ENCODE results near the gene RPS2. TPM values are rescaled to one million over a fixed set of nuclear protein-coding genes. Genes with fewer than 3 reads are reported as not detected.
A peak's percentile ranks its signal among the peaks of the same experiment; 100 is the strongest.
"Not testable (repeated sequence)": the region's sequence is repeated elsewhere in the genome, so short reads cannot be mapped to it uniquely, and the experiment has no call there.

RPS2 gene
- total RNA-seq, 1 experiment from 2014 or later = 2,920 TPM

- not testable (repeated sequence) for DNase-seq (ENCODE audit: low spot score)
Measured at GRCh38 chr16:1962161-1963153, 2.2 kb downstream of the RPS2 start.

DNA sequence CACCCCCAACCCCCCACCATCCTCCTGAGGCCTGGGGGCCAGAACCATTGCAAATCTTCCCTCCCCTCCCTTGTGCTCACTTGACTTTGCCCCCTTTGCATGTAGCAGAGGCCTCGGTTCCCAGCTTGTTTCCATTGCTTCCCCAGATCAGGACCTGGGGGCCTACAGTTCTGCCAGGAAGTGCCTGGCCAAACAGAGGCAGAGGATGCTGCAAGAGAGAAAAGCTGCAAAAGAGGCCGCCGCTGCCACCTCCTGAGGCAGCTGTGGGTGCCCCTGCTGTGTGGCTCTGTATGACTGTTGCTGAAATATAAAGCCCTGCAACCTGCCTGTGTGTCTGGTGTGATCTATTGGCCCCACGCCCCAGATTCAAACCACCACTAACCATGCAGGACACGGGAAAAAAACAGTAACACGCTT lies 3.0 kb downstream of the RPS2 start:
- no peak for DNase-seq (ENCODE audit: low spot score)

DNA sequence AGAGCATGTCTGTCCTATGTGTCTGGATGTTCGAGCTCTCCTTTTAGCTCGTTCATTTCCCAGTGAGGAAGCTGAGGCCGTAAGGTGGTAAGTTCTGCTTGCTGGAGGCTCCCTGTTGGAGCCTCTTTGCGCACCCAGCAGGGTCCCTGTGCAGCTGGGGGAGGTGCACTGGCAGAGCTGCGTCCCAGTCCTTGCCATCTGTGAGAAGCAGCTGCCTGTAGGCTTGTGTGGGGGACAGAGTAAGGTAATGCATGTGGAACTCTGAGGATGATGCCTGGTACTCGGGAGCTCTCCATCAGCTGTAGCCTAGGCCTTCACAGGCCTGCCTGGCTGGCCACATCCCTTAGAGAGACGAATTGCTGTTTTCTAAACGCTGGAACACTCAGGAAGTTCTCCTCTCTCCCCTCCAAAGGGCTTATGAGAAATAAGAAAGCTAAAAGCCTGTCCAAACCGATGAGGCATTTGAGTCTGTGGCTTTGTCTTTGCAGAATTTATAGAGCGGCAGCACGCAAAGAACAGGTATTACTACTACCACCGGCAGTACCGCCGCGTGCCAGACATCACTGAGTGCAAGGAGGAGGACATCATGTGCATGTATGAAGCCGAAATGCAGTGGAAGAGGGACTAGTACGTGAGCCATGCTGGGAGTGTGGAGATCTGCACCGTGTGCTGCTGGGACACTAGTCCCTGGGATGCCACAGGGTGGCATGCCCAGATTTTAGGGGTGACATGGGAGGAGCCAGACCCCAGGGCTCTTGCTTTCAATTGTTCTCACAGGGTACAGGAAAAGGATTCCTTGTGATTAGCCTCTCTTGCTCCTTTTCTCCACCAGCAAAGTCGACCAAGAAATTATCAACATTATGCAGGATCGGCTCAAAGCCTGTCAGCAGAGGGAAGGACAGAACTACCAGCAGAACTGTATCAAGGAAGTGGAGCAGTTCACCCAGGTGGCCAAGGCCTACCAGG lies 3.7 kb downstream of the RPS2 start:
- peak; percentile 45 for DNase-seq (ENCODE audit: low spot score)

- DNase-seq (ENCODE audit: low spot score) = peak; percentile 80
Measured at GRCh38 chr16:1959269-1960039, 5.2 kb downstream of the RPS2 start, which contains the start of gene NDUFB10. Gene NDUFB10 (plus strand): TSS chr16:1959538. CDS start chr16:1959625, 87 bp downstream.

DNA sequence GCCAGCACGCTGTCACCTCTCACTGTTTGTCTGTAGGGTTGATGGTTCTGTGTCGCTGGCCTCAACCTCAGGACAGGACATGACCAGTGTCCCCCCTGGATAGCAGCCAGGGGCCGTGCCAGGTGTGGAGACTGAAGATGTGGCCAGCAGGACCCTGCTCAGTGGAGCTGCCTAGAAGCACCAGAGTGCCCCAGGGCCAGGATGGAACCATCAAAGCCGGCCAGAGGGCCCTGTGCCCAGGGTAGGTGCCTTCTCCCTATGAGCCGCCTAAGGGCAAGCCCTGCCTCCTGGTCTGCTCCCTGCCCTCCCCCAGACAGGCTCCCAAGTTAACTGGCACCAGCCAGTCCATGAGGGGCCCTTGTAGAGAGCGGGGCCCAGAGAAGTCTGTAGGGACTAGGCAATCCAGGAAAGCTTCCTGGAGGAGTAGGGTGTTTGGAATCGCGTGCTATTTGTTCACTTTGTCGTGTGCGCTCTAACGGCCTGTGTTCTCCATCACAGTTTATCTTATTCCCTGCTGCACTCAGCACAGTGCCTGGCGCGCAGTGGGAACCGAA lies 5.8 kb downstream of the RPS2 start:
- no peak for DNase-seq (ENCODE audit: low spot score)

GRCh38 chr16:1958143-1958491 lies 6.5 kb downstream of the RPS2 start:
- DNase-seq (ENCODE audit: low spot score) = not testable (repeated sequence)

DNA sequence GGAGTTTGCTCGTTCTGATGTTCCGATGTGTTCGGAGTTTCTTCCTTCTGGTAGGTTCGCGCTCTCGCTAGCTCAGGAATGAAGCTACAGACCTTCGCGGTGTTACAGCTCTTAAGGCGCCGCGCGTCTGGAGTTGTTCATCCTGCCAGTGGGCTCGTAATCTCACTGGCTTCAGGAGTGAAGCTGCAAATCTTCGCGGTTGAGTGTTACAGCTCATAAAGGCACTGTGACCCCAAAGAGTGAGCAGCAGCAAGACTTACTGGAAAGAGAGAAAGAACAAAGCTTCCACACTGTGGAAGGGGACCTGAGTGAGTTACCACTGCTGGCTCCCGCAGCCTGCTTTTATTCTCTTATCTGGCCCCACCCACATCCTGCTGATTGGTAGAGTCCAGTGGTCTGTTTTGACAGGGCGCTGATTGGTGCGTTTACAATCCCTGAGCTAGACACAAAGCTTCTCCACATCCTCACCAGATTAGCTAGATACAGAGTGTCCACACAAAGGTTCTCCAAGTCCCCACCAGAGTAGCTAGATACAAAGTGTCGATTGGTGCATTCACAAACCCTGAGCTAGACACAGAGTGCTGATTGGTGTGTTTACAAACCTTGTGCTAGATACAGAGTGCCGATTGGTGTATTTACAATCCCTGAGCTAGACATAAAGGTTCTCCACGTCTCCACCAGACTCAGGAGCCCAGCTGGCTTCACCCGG lies 7.0 kb downstream of the RPS2 start:
- not testable (repeated sequence) for DNase-seq (ENCODE audit: low spot score)

GRCh38 chr16:1953734-1954133 lies 10.9 kb downstream of the RPS2 start:
- no peak for DNase-seq (ENCODE audit: low spot score)

- no peak for DNase-seq (ENCODE audit: low spot score)
Measured at GRCh38 chr16:1950559-1950958, 14.1 kb downstream of the RPS2 start.

DNA sequence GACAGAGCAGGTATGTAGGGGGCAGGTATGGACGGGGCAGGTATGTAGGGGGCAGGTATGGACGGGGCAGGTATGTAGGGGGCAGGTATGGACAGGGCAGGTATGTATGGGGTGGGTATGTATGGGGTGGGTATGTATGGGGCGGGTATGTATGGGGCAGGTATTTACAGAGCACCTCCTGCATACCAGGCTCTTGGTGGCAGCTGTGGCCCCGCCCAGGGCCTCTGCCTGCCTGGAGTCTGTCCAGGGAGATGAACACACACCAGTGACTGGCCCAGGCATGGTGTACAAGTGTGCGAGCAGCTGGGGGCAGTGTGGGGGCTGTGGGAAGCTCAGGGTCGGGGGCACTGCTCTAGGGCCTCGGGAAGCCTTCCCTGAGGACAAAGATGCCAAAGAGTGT lies 14.6 kb downstream of the RPS2 start:
- no peak for DNase-seq (ENCODE audit: low spot score)

DNA sequence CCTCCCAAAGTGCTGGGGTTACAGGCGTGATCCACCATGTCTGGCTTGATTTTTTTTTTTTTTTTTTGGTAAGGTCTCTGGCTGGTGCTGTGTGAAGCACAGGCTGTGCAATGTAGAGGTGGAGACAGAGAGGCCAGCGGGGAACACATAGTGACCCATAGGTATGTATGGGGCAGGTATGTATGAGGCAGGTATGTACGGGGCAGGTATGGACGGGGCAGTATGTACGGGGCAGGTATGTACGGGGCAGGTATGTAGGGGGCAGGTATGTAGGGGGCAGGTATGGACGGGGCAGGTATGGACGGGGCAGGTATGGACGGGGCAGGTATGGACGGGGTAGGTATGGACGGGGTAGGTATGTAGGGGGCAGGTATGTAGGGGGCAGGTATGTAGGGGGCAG lies 15.1 kb downstream of the RPS2 start:
- DNase-seq (ENCODE audit: low spot score) = no peak

- no peak for DNase-seq (ENCODE audit: low spot score)
Measured at GRCh38 chr16:1947369-1947670, 17.3 kb downstream of the RPS2 start.

DNA sequence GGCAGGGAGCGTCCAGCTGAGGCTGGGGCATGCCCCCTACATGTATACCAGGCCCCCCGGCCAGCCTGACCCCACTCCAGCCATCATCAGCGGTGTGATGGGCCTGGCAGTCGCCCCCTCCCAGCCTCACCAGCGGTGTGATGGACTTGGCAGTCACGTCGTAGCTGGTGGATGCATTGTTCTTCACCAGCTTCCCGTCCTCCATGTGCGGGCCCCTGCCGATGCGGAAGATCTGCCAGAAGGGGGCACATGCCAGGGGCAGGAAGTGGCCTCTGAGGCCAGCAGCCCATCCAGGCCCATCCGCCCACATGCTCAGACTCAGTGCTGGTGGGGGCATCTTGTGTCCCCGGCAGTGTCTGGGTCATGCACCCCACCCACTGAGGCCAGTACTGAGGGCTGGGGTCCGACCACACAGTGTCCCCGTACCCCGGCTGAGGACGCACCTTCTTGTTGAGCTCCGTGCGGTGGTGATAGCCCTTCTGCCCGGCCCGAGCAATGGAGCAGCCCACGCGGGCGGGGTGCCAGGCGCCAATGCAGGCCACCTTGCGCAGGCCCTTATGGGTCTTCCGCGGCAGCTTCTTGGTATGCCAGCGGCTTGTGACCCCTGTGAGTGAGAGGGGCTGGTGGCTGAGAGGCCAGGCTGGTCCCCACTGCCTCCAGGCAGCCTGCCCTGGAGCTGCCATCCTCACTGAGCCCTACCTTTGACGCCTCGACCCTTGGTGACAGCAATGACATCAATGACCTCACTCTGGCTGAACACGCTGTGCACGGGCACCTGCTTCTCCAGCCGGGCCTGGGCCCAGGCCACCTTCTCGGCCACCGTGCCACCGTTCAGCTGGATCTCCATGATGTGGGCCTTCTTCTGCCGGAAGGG lies 17.9 kb downstream of the RPS2 start:
- no peak for DNase-seq (ENCODE audit: low spot score)

GRCh38 chr16:1945559-1946391 lies 18.9 kb downstream of the RPS2 start:
- DNase-seq (ENCODE audit: low spot score) = no peak

- DNase-seq (ENCODE audit: low spot score) = no peak
Measured at GRCh38 chr16:1944612-1945199, 19.9 kb downstream of the RPS2 start.

DNA sequence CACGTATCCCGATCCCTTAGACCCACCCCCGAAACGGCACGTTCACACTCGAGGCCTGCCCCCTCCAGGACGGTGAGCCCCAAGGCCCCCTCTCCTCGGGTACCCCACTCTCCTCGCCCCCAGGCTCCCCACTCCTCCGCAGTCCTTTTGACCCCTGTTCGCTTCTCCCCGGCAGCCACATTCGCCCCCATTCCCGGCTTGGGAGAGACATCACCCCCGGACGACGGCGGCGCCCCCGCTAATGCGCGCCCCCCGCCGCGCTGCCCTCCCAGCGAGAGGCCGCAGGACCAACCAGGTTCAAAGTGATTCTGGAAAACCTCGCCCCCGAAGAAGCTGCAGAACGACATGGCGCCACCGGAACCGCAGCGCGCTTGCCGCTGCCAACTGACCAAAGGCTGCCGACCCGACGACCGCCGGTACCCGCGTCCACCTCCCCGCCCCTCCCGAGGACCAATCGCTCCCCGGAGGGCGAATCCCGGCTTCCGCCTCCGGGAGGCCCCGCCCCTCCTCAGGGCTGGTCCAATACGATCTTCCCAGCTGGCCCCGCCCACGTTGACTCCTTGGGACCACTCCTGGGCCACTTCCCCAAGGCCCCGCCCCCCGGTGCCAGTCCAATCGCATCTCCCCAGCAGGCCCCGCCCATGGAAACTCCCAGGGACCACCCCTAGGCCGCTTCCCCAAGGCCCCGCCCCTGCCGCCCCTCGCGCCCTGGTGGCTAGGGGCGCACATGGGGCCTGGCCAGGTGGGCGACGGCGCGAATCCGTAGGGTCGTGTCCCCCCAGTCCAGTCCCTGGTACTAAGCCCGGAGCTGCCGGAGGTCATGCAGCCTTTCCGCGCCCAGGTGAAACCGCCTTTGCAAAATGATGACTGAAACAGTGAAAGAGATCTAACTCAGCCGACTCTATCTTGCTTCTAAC lies 21.6 kb downstream of the RPS2 start, which contains the start of gene MSRB1:
Gene MSRB1 (minus strand): TSS at position 390 of the 917 bp plus-strand sequence. CDS start 43 bp downstream, at position 347.
- DNase-seq (ENCODE audit: low spot score) = peak; percentile 97

Data from H4 (cell line).